HCT116 (cell line): ENCODE data around the gene SEMA7A.

Experiments used
- EZH2phosphoT487 ChIP-seq: fragments of 200-600 bp; IDR thresholded peaks from 2 replicates; pipeline ENCODE4 v1.6.1; 2018; ENCODE audit warnings: antibody characterized with exemption, borderline replicate concordance
- TF ChIP-seq, protein P1 (sequence below): IDR thresholded peaks from 2 replicates; pipeline ENCODE4 v1.6.1; 2012; ENCODE audit warnings: low read depth

- no peak for TF ChIP-seq EZH2phosphoT487
- TF ChIP-seq, protein P1, sequence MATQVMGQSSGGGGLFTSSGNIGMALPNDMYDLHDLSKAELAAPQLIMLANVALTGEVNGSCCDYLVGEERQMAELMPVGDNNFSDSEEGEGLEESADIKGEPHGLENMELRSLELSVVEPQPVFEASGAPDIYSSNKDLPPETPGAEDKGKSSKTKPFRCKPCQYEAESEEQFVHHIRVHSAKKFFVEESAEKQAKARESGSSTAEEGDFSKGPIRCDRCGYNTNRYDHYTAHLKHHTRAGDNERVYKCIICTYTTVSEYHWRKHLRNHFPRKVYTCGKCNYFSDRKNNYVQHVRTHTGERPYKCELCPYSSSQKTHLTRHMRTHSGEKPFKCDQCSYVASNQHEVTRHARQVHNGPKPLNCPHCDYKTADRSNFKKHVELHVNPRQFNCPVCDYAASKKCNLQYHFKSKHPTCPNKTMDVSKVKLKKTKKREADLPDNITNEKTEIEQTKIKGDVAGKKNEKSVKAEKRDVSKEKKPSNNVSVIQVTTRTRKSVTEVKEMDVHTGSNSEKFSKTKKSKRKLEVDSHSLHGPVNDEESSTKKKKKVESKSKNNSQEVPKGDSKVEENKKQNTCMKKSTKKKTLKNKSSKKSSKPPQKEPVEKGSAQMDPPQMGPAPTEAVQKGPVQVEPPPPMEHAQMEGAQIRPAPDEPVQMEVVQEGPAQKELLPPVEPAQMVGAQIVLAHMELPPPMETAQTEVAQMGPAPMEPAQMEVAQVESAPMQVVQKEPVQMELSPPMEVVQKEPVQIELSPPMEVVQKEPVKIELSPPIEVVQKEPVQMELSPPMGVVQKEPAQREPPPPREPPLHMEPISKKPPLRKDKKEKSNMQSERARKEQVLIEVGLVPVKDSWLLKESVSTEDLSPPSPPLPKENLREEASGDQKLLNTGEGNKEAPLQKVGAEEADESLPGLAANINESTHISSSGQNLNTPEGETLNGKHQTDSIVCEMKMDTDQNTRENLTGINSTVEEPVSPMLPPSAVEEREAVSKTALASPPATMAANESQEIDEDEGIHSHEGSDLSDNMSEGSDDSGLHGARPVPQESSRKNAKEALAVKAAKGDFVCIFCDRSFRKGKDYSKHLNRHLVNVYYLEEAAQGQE, result no peak
Measured at GRCh38 chr15:74369084-74369745, 64.5 kb downstream of the SEMA7A start.
